ENCODE measurements around the gene GLI3.

The GLI3 gene

GRCh38 chr7:42218248-42218647, 18.8 kb downstream of the GLI3 start:
- ChIA-PET POLR2A (no interaction called here), CTCF (no interaction called here)
- no peak for DNase-seq (ENCODE audit: extremely low spot score)
- TF ChIP-seq L3MBTL2 (conservative IDR thresholded peaks at IDR 0.05) (no peak), ARNT (IDR thresholded peaks at IDR 0.05) (no peak), SP1 (IDR thresholded peaks at IDR 0.05) (no peak), PKNOX1 (IDR thresholded peaks at IDR 0.05) (no peak), BHLHE40 (IDR thresholded peaks at IDR 0.05; ENCODE audit: borderline replicate concordance) (no peak)

- TF ChIP-seq CTBP1 (IDR thresholded peaks at IDR 0.05; ENCODE audit: borderline replicate concordance) (no peak), HDGF (IDR thresholded peaks at IDR 0.05; ENCODE audit: borderline replicate concordance) (no peak), BHLHE40 (IDR thresholded peaks at IDR 0.05; ENCODE audit: borderline replicate concordance) (no peak), NFRKB (IDR thresholded peaks at IDR 0.05) (no peak)
- DNase-seq (ENCODE audit: extremely low spot score) = no peak
- CTCF ChIA-PET = interaction anchor here (1.4 kb wide), 1 partner anchor 32 kb away, joined by 3 read pairs; no protein-coding TSS in a partner anchor
- POLR2A ChIA-PET = no interaction called here
These were observed 19.5 kb downstream of the GLI3 start for GRCh38 chr7:42217548-42217947.

GRCh38 chr7:42217053-42217452, 20.0 kb downstream of the GLI3 start:
- TF ChIP-seq ZNF384 (IDR thresholded peaks at IDR 0.05) = no peak
- no peak for TF ChIP-seq PKNOX1 (IDR thresholded peaks at IDR 0.05)
- TF ChIP-seq FOXM1 (IDR thresholded peaks at IDR 0.05; ENCODE audit: borderline replicate concordance) = no peak
- no peak for TF ChIP-seq BHLHE40 (IDR thresholded peaks at IDR 0.05; ENCODE audit: borderline replicate concordance)
- TF ChIP-seq SP1 (IDR thresholded peaks at IDR 0.05) = no peak
- TF ChIP-seq ARNT (IDR thresholded peaks at IDR 0.05) = no peak
- no peak for TF ChIP-seq L3MBTL2 (conservative IDR thresholded peaks at IDR 0.05)
- TF ChIP-seq NFRKB (IDR thresholded peaks at IDR 0.05) = no peak
- TF ChIP-seq SUZ12 (IDR thresholded peaks at IDR 0.05) = no peak
- no peak for TF ChIP-seq FOXA1 (IDR thresholded peaks at IDR 0.05)
- no peak for TF ChIP-seq LEF1 (IDR thresholded peaks at IDR 0.05; ENCODE audit: borderline replicate concordance)
- TF ChIP-seq FOXK2 (IDR thresholded peaks at IDR 0.05) = no peak
- ChIA-PET CTCF (interaction anchor here (1.4 kb wide), 1 partner anchor 32 kb away, joined by 3 read pairs; no protein-coding TSS in a partner anchor), POLR2A (no interaction called here)
- DNase-seq (ENCODE audit: extremely low spot score) = no peak

- CTCF ChIA-PET = no interaction called here
- POLR2A ChIA-PET = no interaction called here
- no peak for TF ChIP-seq SUZ12 (IDR thresholded peaks at IDR 0.05)
- TF ChIP-seq NFRKB (IDR thresholded peaks at IDR 0.05) = no peak
- DNase-seq (ENCODE audit: extremely low spot score) = no peak
These were observed 22.8 kb downstream of the GLI3 start for GRCh38 chr7:42214060-42214679.

- POLR2A ChIA-PET = no interaction called here
- TF ChIP-seq LEF1 (IDR thresholded peaks at IDR 0.05; ENCODE audit: borderline replicate concordance) (no peak), SP1 (IDR thresholded peaks at IDR 0.05) (no peak), ARNT (IDR thresholded peaks at IDR 0.05) (no peak), L3MBTL2 (conservative IDR thresholded peaks at IDR 0.05) (no peak), PKNOX1 (IDR thresholded peaks at IDR 0.05) (no peak)
- DNase-seq (ENCODE audit: extremely low spot score) = no peak
- CTCF ChIA-PET = no interaction called here
These were observed 23.9 kb downstream of the GLI3 start for GRCh38 chr7:42213093-42213492.

- ChIA-PET POLR2A (no interaction called here), CTCF (no interaction called here)
- DNase-seq (ENCODE audit: extremely low spot score) = no peak
- TF ChIP-seq FOXK2 (IDR thresholded peaks at IDR 0.05) (no peak), ZNF384 (IDR thresholded peaks at IDR 0.05) (no peak), HDGF (IDR thresholded peaks at IDR 0.05; ENCODE audit: borderline replicate concordance) (no peak), SUZ12 (IDR thresholded peaks at IDR 0.05) (no peak), ELF4 (IDR thresholded peaks at IDR 0.05) (no peak), CTBP1 (IDR thresholded peaks at IDR 0.05; ENCODE audit: borderline replicate concordance) (no peak), BHLHE40 (IDR thresholded peaks at IDR 0.05; ENCODE audit: borderline replicate concordance) (no peak), LEF1 (IDR thresholded peaks at IDR 0.05; ENCODE audit: borderline replicate concordance) (no peak), SP1 (IDR thresholded peaks at IDR 0.05) (no peak), ARNT (IDR thresholded peaks at IDR 0.05) (no peak), FOXA1 (IDR thresholded peaks at IDR 0.05) (no peak), TARDBP (IDR thresholded peaks at IDR 0.05) (no peak), L3MBTL2 (conservative IDR thresholded peaks at IDR 0.05) (no peak), FOXM1 (IDR thresholded peaks at IDR 0.05; ENCODE audit: borderline replicate concordance) (no peak), NFRKB (IDR thresholded peaks at IDR 0.05) (no peak), PKNOX1 (IDR thresholded peaks at IDR 0.05) (no peak)
These were observed 24.4 kb downstream of the GLI3 start for GRCh38 chr7:42212541-42213090.
